Ascending aorta (tissue), 2 donors: ENCODE measurements around the gene TSHB. TPM values are rescaled to one million over a fixed set of nuclear protein-coding genes. Genes with fewer than 3 reads are reported as not detected.
A peak's percentile ranks its signal among the peaks of the same experiment; 100 is the strongest.

ENCODE experiments used
- DNase-seq, 2 donors: peaks; one replicate each; pipeline ENCODE4 v3.0.0-alpha.2; 2019; ENCODE audit warnings: low spot score in 2 of 2
- H3K27ac ChIP-seq, 2 donors: fragments of 200-600 bp; sonication (generic); one replicate each; pipeline ENCODE4 v1.5.1; 2016 to 2017; ENCODE audit warnings: mild to moderate bottlenecking in 1 of 2
- H3K27me3 ChIP-seq: fragments of 200-600 bp; sonication (generic); one replicate; pipeline ENCODE4 v1.5.1; 2017
- H3K36me3 ChIP-seq, 2 donors: fragments of 200-600 bp; sonication (generic); one replicate each; pipeline ENCODE4 v1.5.1; 2016
- H3K4me1 ChIP-seq, 2 donors: fragments of 200-600 bp; sonication (generic); one replicate each; pipeline ENCODE4 v1.5.1; 2016 to 2017; ENCODE audit warnings: mild to moderate bottlenecking in 1 of 2
- H3K4me3 ChIP-seq, 2 donors: fragments of 200-600 bp; sonication (generic); one replicate each; pipeline ENCODE4 v1.5.1; 2016 to 2017; ENCODE audit warnings: mild to moderate bottlenecking in 1 of 2
- H3K9me3 ChIP-seq, 2 donors: fragments of 200-600 bp; sonication (generic); one replicate each; pipeline ENCODE4 v1.5.1; 2016
- intact Hi-C: fragments of 100-400 bp; cut with DNase I; formaldehyde crosslinking; loops from one replicate; pipeline ENCODE4 v1.15.1; 2023
- total RNA-seq: library from RNA; depleted of rRNA; stranded (reverse); fragments of >200 nt; gene quantifications from one replicate; pipeline ENCODE4 v1.1.0, GENCODE V29; 2016
- TF ChIP-seq, protein P1 (sequence below), 3 experiments: fragments of 200-600 bp in 2 of 3; fragments of 450-650 bp in 1 of 3; sonication (generic) in 2 of 3; IDR thresholded peaks; one replicate each; pipeline ENCODE4 v1.5.1; 2016 to 2019; ENCODE audit warnings: antibody characterized with exemption in 3 of 3, mild to moderate bottlenecking in 1 of 3, moderate library complexity in 1 of 3

Gene TSHB
- total RNA-seq, 1 donor from 2014 or later: not detected

DNA sequence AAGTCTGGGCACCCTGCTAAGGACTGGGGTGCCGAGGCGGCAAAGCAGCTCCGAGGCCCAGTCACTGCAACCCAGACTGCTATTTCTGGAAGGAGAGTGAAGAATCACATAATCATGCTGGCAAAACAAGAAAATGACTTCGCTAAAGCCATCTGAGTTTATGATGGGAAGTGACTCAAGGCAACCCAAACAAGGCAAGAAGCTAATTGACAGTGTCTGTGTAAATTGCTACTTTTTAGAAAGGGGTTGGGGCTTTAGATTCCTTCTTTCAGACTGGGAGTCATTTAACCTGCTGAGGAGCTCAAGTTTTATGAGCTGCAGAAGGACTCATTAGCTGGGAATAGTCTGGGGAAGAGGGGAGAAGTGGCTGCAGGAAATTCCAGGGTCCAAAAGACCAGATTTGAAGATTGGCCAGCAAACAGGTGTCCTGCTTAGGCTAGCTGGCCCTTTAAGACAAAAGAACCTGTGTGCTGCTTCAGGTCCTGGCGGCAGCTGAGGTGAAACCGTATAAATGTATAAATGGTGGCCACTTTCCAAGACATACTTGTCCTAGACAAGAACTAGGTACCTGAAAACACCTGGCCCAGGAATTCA, 28.1 kb downstream of the TSHB start:
- intact Hi-C loops: loop anchor here (10.0 kb wide), 1 partner anchor 303 kb away; the partner anchor contains the start of gene CSDE1
- Histone ChIP-seq H3K27me3 (no peaks in the 10 kb centered on the region), H3K9me3 (no peaks in the 10 kb centered on the region), H3K4me1 (peaks cover 10 to 15% of the 10 kb centered on the region in 2 donors), H3K4me3 (no peak overlapping the region), H3K36me3 (peaks cover 23 to 24% of the 10 kb centered on the region in 2 donors), H3K27ac (no peak overlapping the region)
- no peak for DNase-seq
- TF ChIP-seq, protein P1, sequence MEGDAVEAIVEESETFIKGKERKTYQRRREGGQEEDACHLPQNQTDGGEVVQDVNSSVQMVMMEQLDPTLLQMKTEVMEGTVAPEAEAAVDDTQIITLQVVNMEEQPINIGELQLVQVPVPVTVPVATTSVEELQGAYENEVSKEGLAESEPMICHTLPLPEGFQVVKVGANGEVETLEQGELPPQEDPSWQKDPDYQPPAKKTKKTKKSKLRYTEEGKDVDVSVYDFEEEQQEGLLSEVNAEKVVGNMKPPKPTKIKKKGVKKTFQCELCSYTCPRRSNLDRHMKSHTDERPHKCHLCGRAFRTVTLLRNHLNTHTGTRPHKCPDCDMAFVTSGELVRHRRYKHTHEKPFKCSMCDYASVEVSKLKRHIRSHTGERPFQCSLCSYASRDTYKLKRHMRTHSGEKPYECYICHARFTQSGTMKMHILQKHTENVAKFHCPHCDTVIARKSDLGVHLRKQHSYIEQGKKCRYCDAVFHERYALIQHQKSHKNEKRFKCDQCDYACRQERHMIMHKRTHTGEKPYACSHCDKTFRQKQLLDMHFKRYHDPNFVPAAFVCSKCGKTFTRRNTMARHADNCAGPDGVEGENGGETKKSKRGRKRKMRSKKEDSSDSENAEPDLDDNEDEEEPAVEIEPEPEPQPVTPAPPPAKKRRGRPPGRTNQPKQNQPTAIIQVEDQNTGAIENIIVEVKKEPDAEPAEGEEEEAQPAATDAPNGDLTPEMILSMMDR (IDR thresholded peaks at IDR 0.05): no peak

DNA sequence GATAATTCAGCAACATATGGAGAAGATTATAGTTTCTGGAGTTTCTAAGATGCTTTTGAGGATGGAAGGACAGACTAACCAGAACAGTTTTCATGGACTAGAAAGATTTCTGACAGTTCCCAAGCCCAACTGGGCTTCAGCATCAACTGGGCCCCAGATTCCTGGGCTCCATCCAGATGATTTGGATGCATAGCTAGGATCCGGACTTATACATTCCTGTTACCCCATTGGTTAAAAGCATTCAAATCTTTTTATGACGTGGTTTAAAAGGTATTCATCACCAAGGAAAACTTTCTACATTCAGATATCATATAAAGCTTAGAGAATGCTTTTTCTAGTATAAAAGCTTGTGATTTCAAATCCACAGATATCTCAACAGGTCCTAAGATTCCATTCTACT, 29.7 kb downstream of the TSHB start:
- no peak for DNase-seq
- Histone ChIP-seq H3K27me3 (no peaks in the 10 kb centered on the region), H3K4me3 (no peak overlapping the region), H3K36me3 (peaks cover 23 to 24% of the 10 kb centered on the region in 2 donors), H3K27ac (no peak overlapping the region), H3K9me3 (no peaks in the 10 kb centered on the region), H3K4me1 (peaks cover 10 to 17% of the 10 kb centered on the region in 2 donors)
- intact Hi-C loops: loop anchor here (10.0 kb wide), 1 partner anchor 305 kb away; the partner anchor contains the start of gene CSDE1
- TF ChIP-seq, protein P1 (IDR thresholded peaks at IDR 0.05): no peak

DNA sequence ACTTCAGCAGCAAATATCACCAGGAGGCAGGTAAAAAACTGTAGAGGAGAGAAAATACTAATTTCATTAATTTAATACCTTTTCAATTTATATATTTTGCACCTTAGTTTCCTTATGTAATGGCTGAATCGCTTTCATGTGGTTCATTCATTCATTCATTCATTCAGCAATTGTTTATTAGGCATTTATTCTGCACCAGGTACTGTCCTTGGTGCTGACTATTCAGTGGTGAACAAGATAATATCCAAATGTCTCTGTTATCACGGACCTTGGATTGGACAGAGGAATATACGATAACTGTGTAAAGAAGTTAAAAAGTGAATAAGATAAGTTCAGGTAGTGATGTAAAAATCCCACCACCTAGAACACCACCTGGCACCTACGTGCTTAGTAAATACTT, 30.9 kb downstream of the TSHB start:
- intact Hi-C loops: loop anchor here (5.0 to 10.0 kb wide), 2 partner anchors 37 to 124 kb away; no protein-coding TSS in a partner anchor
- no peaks in the 10 kb centered on the region for H3K9me3 ChIP-seq
- H3K4me1 ChIP-seq: peaks cover 10 to 20% of the 10 kb centered on the region in 2 donors
- no peaks in the 10 kb centered on the region for H3K27me3 ChIP-seq
- TF ChIP-seq, protein P1 (IDR thresholded peaks at IDR 0.05): no peak
- peaks cover 23 to 24% of the 10 kb centered on the region in 2 donors for H3K36me3 ChIP-seq
- H3K27ac ChIP-seq: no peak overlapping the region
- no peak for DNase-seq
- no peak overlapping the region for H3K4me3 ChIP-seq

DNA sequence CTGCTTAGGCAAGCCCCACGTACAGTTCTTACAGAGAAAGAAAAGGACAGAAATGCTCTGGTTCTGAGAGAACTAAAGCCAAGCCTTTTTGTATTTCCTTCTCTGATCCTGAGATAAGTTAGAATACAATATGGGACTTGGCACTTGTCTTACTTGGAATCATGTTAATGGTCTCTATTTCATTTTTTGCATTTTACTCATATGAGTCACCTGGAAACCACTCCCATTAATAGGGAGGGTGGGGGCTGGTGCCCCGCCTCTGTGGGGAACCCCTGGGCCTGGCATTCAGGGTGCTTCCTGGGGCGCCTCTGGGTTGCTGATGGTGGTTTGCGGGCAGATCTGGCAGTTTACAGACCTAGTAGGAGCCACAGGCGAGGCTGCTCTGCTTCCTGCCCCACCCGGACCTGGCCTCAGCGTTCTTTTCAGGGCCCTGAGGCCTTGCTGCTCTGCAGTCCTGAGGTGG, 32.9 kb downstream of the TSHB start:
- DNase-seq: peak; percentile 36 to 77
- Histone ChIP-seq H3K4me1 (peaks cover 14 to 28% of the 10 kb centered on the region in 2 donors), H3K9me3 (no peaks in the 10 kb centered on the region), H3K4me3 (no peak overlapping the region), H3K36me3 (peaks cover 10 to 15% of the 10 kb centered on the region in 2 donors), H3K27me3 (no peaks in the 10 kb centered on the region), H3K27ac (peak overlapping the region; percentile 86 to 87)
- TF ChIP-seq, protein P1 (IDR thresholded peaks at IDR 0.05): no peak
- intact Hi-C loops: loop anchor here (5.0 to 10.0 kb wide), 2 partner anchors 35 to 122 kb away; no protein-coding TSS in a partner anchor

DNA sequence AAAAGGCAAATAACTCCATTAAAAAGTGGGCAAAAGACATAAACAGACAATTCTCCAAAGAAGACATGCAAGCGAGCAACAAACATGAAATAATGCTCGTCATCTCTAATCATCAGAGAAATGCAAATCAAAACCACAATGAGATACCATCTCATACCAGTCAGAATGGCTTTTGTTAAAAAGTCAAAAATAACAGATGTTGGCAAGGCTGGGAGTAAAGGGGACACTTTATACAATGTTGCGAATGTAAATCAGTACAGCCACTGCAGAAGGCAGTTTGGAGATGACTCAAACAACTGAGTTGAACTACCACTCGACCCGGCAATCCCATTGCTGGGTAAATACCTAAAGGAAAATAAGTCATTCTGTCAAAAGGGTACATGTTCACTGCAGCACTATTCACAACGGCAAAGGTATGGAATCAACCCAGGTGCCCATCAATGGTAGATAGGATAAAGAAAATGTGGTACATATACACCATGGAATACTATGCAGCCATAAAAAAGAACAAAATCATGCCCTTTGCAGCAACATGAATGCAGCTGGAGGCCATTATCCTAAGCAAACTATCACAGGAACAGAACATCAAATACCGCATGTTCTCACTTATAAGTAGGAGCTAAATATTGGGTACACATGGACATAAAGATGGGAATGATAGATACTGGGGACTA, 33.7 kb downstream of the TSHB start:
- Histone ChIP-seq H3K4me3 (no peak overlapping the region), H3K9me3 (no peaks in the 10 kb centered on the region), H3K36me3 (peaks cover 2 to 7% of the 10 kb centered on the region in 2 donors), H3K27ac (peak overlapping the region; percentile 86 to 87), H3K27me3 (no peaks in the 10 kb centered on the region), H3K4me1 (peaks cover 22 to 36% of the 10 kb centered on the region in 2 donors)
- intact Hi-C loops: loop anchor here (5.0 to 10.0 kb wide), 2 partner anchors 34 to 121 kb away; no protein-coding TSS in a partner anchor
- no peak for DNase-seq
- TF ChIP-seq, protein P1 (IDR thresholded peaks at IDR 0.05): no peak
